B cell (primary cell): ENCODE data around the gene RFPL4AL1. TPM values are rescaled to one million over a fixed set of nuclear protein-coding genes. Genes with fewer than 3 reads are reported as not detected.

ENCODE experiments used
- ATAC-seq: fragments of 200-7000 bp; cut with Tn5 transposase; one replicate; pipeline ENCODE4 v1.10.0; 2021; ENCODE audit warnings: low read depth, mild to moderate bottlenecking, moderate number of reproducible peaks, moderate library complexity
- CTCF ChIA-PET: fragments of 350-600 bp; sonication (Branson Sonifier 250); formaldehyde crosslinking; loops from one replicate; lab custom pipeline; 2021; ENCODE audit warnings: antibody characterized with exemption, inconsistent platforms; lab: Charles Lee
- POLR2A ChIA-PET: fragments of 350-600 bp; sonication (Branson Sonifier 250); formaldehyde crosslinking; loops from one replicate; lab custom pipeline; 2021; ENCODE audit warnings: antibody characterized with exemption; lab: Charles Lee
- DNase-seq: peaks from one replicate; pipeline ENCODE4 v3.0.0; 2013
- H2AFZ ChIP-seq: 2 replicates; pipeline ENCODE4 v1.6.1; 2012; ENCODE audit warnings: mild to moderate bottlenecking, low read depth, low read length; ENCODE audit not compliant: insufficient read depth, poor library complexity, severe bottlenecking
- H3K27ac ChIP-seq, 2 donors: 1 replicate in 1 of 2; 2 replicates in 1 of 2; pipeline ENCODE4 v1.5.1; 2012 to 2013; ENCODE audit warnings: low read length in 2 of 2, mild to moderate bottlenecking in 2 of 2, moderate library complexity in 1 of 2
- H3K27me3 ChIP-seq, 4 experiments: fragments of 200-600 bp in 1 of 4; sonication (generic) in 1 of 4; replicated peaks in 1 of 4; 1 replicate in 2 of 4; 2 replicates in 2 of 4; pipeline versions ENCODE4 v1.6.1 to v1.7.0; 2013 to 2016; ENCODE audit warnings: low read length in 3 of 4, mild to moderate bottlenecking in 2 of 4, mixed read lengths in 1 of 4, moderate library complexity in 1 of 4; ENCODE audit not compliant: insufficient read depth in 4 of 4, control insufficient read depth in 3 of 4; ENCODE audit errors: control extremely low read depth in 1 of 4
- H3K36me3 ChIP-seq, 2 experiments: replicated peaks in 1 of 2; 1 replicate in 1 of 2; 2 replicates in 1 of 2; pipeline versions ENCODE4 v1.6.1 to v1.7.1; 2013; ENCODE audit warnings: low read length in 1 of 2; ENCODE audit not compliant: insufficient read depth in 2 of 2, control insufficient read depth in 1 of 2; ENCODE audit errors: control extremely low read depth in 1 of 2, extremely low read depth in 1 of 2
- H3K4me1 ChIP-seq, 2 donors: fragments of 200-600 bp in 1 of 2; sonication (generic) in 1 of 2; 1 replicate in 1 of 2; 2 replicates in 1 of 2; pipeline versions ENCODE4 v1.5.1 to v1.6.1; 2013 to 2017; ENCODE audit warnings: low read length in 2 of 2; ENCODE audit not compliant: control insufficient read depth in 2 of 2, insufficient read depth in 2 of 2
- H3K4me2 ChIP-seq: replicated peaks from 2 replicates; pipeline ENCODE3; 2012; ENCODE audit warnings: mild to moderate bottlenecking, low read depth, low read length; ENCODE audit not compliant: poor library complexity, severe bottlenecking
- H3K4me3 ChIP-seq, 5 experiments: fragments of 200-600 bp in 1 of 5; sonication (generic) in 1 of 5; 1 replicate in 3 of 5; 2 replicates in 2 of 5; pipeline versions ENCODE4 v1.5.1 to v1.7.0; 2011 to 2016; ENCODE audit warnings: low read length in 4 of 5, mild to moderate bottlenecking in 4 of 5, low read depth in 2 of 5, control low read depth in 1 of 5, moderate library complexity in 1 of 5; ENCODE audit not compliant: insufficient read depth in 1 of 5; ENCODE audit errors: control extremely low read depth in 1 of 5, extremely low read depth in 1 of 5
- H3K79me2 ChIP-seq: fragments of 200-600 bp; sonication (generic); one replicate; pipeline ENCODE4 v1.6.0; 2016; ENCODE audit warnings: low read length; ENCODE audit not compliant: control insufficient read depth, insufficient read depth
- H3K9ac ChIP-seq: fragments of 200-600 bp; sonication (generic); 2 replicates; pipeline ENCODE4 v1.6.1; 2017; ENCODE audit warnings: mild to moderate bottlenecking, low read length, moderate library complexity
- H3K9me3 ChIP-seq, 3 donors: one replicate each; pipeline versions ENCODE4 v1.6.1 to v1.7.1; 2013; ENCODE audit warnings: low read length in 2 of 3; ENCODE audit not compliant: control insufficient read depth in 2 of 3, insufficient read depth in 1 of 3; ENCODE audit errors: control extremely low read depth in 1 of 3
- H4K20me1 ChIP-seq: 2 replicates; pipeline ENCODE4 v1.6.0; 2012; ENCODE audit warnings: mild to moderate bottlenecking, low read length; ENCODE audit not compliant: insufficient read depth, control insufficient read depth, poor library complexity, severe bottlenecking
- H3K27ac Mint-ChIP-seq: one replicate; pipeline ENCODE4 v1.8.0; 2021; ENCODE audit warnings: mixed read lengths
- H3K27me3 Mint-ChIP-seq: one replicate; pipeline ENCODE4 v1.8.0; 2021; ENCODE audit warnings: mixed read lengths
- H3K4me1 Mint-ChIP-seq: one replicate; pipeline ENCODE4 v1.8.0; 2021; ENCODE audit warnings: mixed read lengths
- H3K4me3 Mint-ChIP-seq: one replicate; pipeline ENCODE4 v1.8.0; 2021; ENCODE audit warnings: mixed read lengths
- H3K9me3 Mint-ChIP-seq: one replicate; pipeline ENCODE4 v1.8.0; 2022; ENCODE audit warnings: mixed read lengths; ENCODE audit not compliant: insufficient read depth
- CTCF ChIP-seq: fragments of 200-600 bp; IDR thresholded peaks from one replicate; pipeline ENCODE4 v1.8.0; 2022; ENCODE audit warnings: antibody characterized with exemption, mild to moderate bottlenecking
- EZH2 ChIP-seq: IDR thresholded peaks from 2 replicates; pipeline ENCODE4 v1.6.1; 2012; ENCODE audit warnings: borderline replicate concordance, low read depth, mild to moderate bottlenecking, moderate library complexity, low read length; ENCODE audit not compliant: insufficient read depth, poor library complexity, severe bottlenecking
- WGBS: methylation state at CpG from one replicate; pipeline ENCODE4 v1.1.5; 2013; ENCODE audit warnings: missing lambda C conversion rate; ENCODE audit not compliant: insufficient coverage; 5-methylcytosine and 5-hydroxymethylcytosine counted together
- intact Hi-C: fragments of 100-400 bp; cut with micrococcal nuclease; formaldehyde crosslinking; loops from one replicate; pipeline ENCODE4 v1.10.0; 2022
- polyA plus RNA-seq: library from polyadenylated mRNA; depleted of rRNA; stranded (reverse); fragments of >200 nt; gene quantifications from 2 replicates; pipeline ENCODE4 v1.2.3, GENCODE V29; 2012
- total RNA-seq, 2 donors: library from RNA; stranded (reverse); fragments of 120-200 nt in 1 of 2; gene quantifications; 1 replicate in 1 of 2; 2 replicates in 1 of 2; pipeline versions ENCODE4 v1.2.3 to v1.2.4, GENCODE V29; 2013 to 2022

RFPL4AL1 gene
- total and polyA plus RNA-seq, 2 donors (not counting 1 experiment from before 2014, with no cell fraction given) = not detected

GRCh38 chr19:55812449-55812848 lies 43.5 kb downstream of the RFPL4AL1 start:
- no peak overlapping the region for H3K27ac ChIP-seq
- Mint-ChIP-seq H3K4me1 (peaks cover 10% of the 10 kb centered on the region), H3K9me3 (peaks cover 3% of the 10 kb centered on the region), H3K27me3 (peaks cover 26% of the 10 kb centered on the region), H3K4me3 (no peak overlapping the region), H3K27ac (no peak overlapping the region)
- ChIA-PET POLR2A (no interaction called here), CTCF (interaction anchor here (5.4 kb wide), 1 partner anchor 180 kb away, joined by 107 read pairs; no protein-coding TSS in a partner anchor)
- H3K9ac ChIP-seq = no peak overlapping the region
- no peak for ATAC-seq
- intact Hi-C loops = no loop called here
- 0% methylated on average over 1 of the region's 7 CpGs for WGBS
- DNase-seq = no peak
- no peak overlapping the region for H2AFZ ChIP-seq
- H3K27me3 ChIP-seq = peaks cover 0 to 3% (median 0%) of the 10 kb centered on the region in 4 experiments
- peaks cover 4 to 9% of the 10 kb centered on the region in 2 donors for H3K4me1 ChIP-seq
- no peak overlapping the region for H3K4me2 ChIP-seq
- H3K9me3 ChIP-seq = peaks cover 0 to 4% (median 0%) of the 10 kb centered on the region in 3 donors
- no peaks in the 10 kb centered on the region for H4K20me1 ChIP-seq
- no peaks in the 10 kb centered on the region for H3K36me3 ChIP-seq
- TF ChIP-seq CTCF = no peak
- TF ChIP-seq EZH2 = no peak
- H3K4me3 ChIP-seq = no peak overlapping the region
- no peaks in the 10 kb centered on the region for H3K79me2 ChIP-seq

- Histone ChIP-seq H2AFZ (no peak overlapping the region), H3K36me3 (no peaks in the 10 kb centered on the region), H3K4me2 (no peak overlapping the region), H3K4me3 (no peak overlapping the region), H3K9ac (no peak overlapping the region), H3K4me1 (peaks cover 4 to 11% of the 10 kb centered on the region in 2 donors), H3K27ac (no peak overlapping the region), H3K9me3 (no peaks in the 10 kb centered on the region), H4K20me1 (no peaks in the 10 kb centered on the region), H3K27me3 (peaks cover 0 to 3% (median 0%) of the 10 kb centered on the region in 4 experiments), H3K79me2 (no peaks in the 10 kb centered on the region)
- WGBS = 98% methylated on average over 5 of the region's 5 CpGs
- intact Hi-C loops = no loop called here
- H3K4me1 Mint-ChIP-seq = peaks cover 12% of the 10 kb centered on the region
- POLR2A ChIA-PET = interaction anchor here (0.7 kb wide), 1 partner anchor 603 kb away, joined by 3 read pairs; no protein-coding TSS in a partner anchor
- DNase-seq (no peak), ATAC-seq (no peak)
- H3K9me3 Mint-ChIP-seq = peaks cover 1% of the 10 kb centered on the region
- H3K27me3 Mint-ChIP-seq = peaks cover 26% of the 10 kb centered on the region
- no peak overlapping the region for H3K4me3 Mint-ChIP-seq
- TF ChIP-seq CTCF (no peak), EZH2 (no peak)
- CTCF ChIA-PET = interaction anchor here (1.2 kb wide), 1 partner anchor 181 kb away, joined by 4 read pairs; no protein-coding TSS in a partner anchor
- no peak overlapping the region for H3K27ac Mint-ChIP-seq
These were observed 45.0 kb downstream of the RFPL4AL1 start for GRCh38 chr19:55813906-55814305.
